IMR-90 (cell line): Measurements from ENCODE around the gene RGS19. TPM values are rescaled to one million over a fixed set of nuclear protein-coding genes. Genes with fewer than 3 reads are reported as not detected.

Experiments used
- ATAC-seq: fragments of 200-7000 bp; cut with Tn5 transposase; 2 replicates; pipeline ENCODE4 v1.9.1; 2020; ENCODE audit warnings: low read depth, mild to moderate bottlenecking, moderate library complexity
- BruUV-seq: library from RNA; stranded (reverse); fragments of 400-500 nt; replicated peaks from 2 replicates; lab custom pipeline; 2021; lab: Mats Ljungman, UMichigan
- CTCF ChIA-PET: fragments of 300-600 bp; formaldehyde crosslinking; extraction: SDS; loops from one replicate; lab custom pipeline; 2021; ENCODE audit warnings: antibody characterized with exemption; lab: Yijun Ruan, JAX
- POLR2A ChIA-PET: fragments of 300-600 bp; sonication (Branson Sonifier 250); formaldehyde crosslinking; loops from one replicate; lab custom pipeline; 2022; ENCODE audit warnings: antibody characterized with exemption; ENCODE audit not compliant: unreplicated experiment; lab: Charles Lee
- DNase-seq: peaks from one replicate; pipeline ENCODE4 v3.0.0; 2013
- H2AFZ ChIP-seq: replicated peaks from 2 replicates; pipeline ENCODE3; 2013; ENCODE audit warnings: low read length, mild to moderate bottlenecking; ENCODE audit not compliant: poor library complexity
- H2AK5ac ChIP-seq: 2 replicates; pipeline ENCODE4 v1.6.1; 2013; ENCODE audit warnings: low read depth, low read length, inconsistent platforms
- H2AK9ac ChIP-seq: replicated peaks from 2 replicates; pipeline ENCODE3; 2013; ENCODE audit warnings: mild to moderate bottlenecking, low read depth, low read length, moderate library complexity; ENCODE audit not compliant: poor library complexity
- H2BK120ac ChIP-seq: 2 replicates; pipeline ENCODE4 v1.6.1; 2013; ENCODE audit warnings: low read depth, low read length, inconsistent platforms
- H2BK15ac ChIP-seq: 3 replicates; pipeline ENCODE4 v1.6.1; 2013; ENCODE audit warnings: low read depth, low read length, inconsistent platforms
- H2BK20ac ChIP-seq: 2 replicates; pipeline ENCODE4 v1.6.1; 2013; ENCODE audit warnings: low read depth, mild to moderate bottlenecking, inconsistent platforms, low read length, moderate library complexity
- H2BK5ac ChIP-seq: 2 replicates; pipeline ENCODE4 v1.6.1; 2013; ENCODE audit warnings: mild to moderate bottlenecking, low read depth, low read length, inconsistent platforms; ENCODE audit not compliant: poor library complexity, severe bottlenecking
- H3K14ac ChIP-seq: replicated peaks from 2 replicates; pipeline ENCODE4 v1.6.1; 2013; ENCODE audit warnings: low read depth, low read length, inconsistent platforms
- H3K18ac ChIP-seq: 2 replicates; pipeline ENCODE4 v1.6.1; 2013; ENCODE audit warnings: low read depth, low read length, control low read depth
- H3K23ac ChIP-seq: 2 replicates; pipeline ENCODE4 v1.6.1; 2013; ENCODE audit warnings: low read depth, low read length, inconsistent platforms
- H3K27ac ChIP-seq: 2 replicates; pipeline ENCODE4 v1.5.1; 2013; ENCODE audit warnings: mild to moderate bottlenecking, control low read depth, low read length; ENCODE audit not compliant: insufficient read depth
- H3K27me3 ChIP-seq: 2 replicates; pipeline ENCODE4 v1.6.1; 2013; ENCODE audit warnings: low read length; ENCODE audit not compliant: control insufficient read depth, insufficient read depth
- H3K36me3 ChIP-seq: 2 replicates; pipeline ENCODE4 v1.6.1; 2013; ENCODE audit warnings: low read length, mixed read lengths; ENCODE audit not compliant: control insufficient read depth, insufficient read depth
- H3K4ac ChIP-seq: 2 replicates; pipeline ENCODE4 v1.6.1; 2013; ENCODE audit warnings: low read depth, low read length, inconsistent platforms
- H3K4me1 ChIP-seq: 2 replicates; pipeline ENCODE4 v1.6.1; 2013; ENCODE audit warnings: low read length, mixed read lengths; ENCODE audit not compliant: control insufficient read depth, insufficient read depth
- H3K4me2 ChIP-seq: 2 replicates; pipeline ENCODE4 v1.6.1; 2013; ENCODE audit warnings: low read depth, mild to moderate bottlenecking, control low read depth, low read length, moderate library complexity
- H3K4me3 ChIP-seq: 2 replicates; pipeline ENCODE4 v1.5.1; 2013; ENCODE audit warnings: low read depth, mild to moderate bottlenecking, control low read depth, low read length, moderate library complexity; ENCODE audit not compliant: insufficient read depth
- H3K56ac ChIP-seq: 2 replicates; pipeline ENCODE4 v1.6.1; 2013; ENCODE audit warnings: low read length, inconsistent platforms; ENCODE audit not compliant: insufficient read depth; ENCODE audit errors: extremely low read depth
- H3K79me1 ChIP-seq, 2 experiments: 2 replicates each; pipeline ENCODE4 v1.6.1; 2013; ENCODE audit warnings: low read length in 2 of 2, inconsistent platforms in 1 of 2, low read depth in 1 of 2
- H3K9ac ChIP-seq: 2 replicates; pipeline ENCODE4 v1.6.1; 2013; ENCODE audit warnings: low read depth, low read length, control low read depth
- H3K9me1 ChIP-seq: 2 replicates; pipeline ENCODE4 v1.6.1; 2013; ENCODE audit warnings: low read length, inconsistent platforms; ENCODE audit not compliant: insufficient read depth
- H3K9me3 ChIP-seq: 2 replicates; pipeline ENCODE4 v1.6.1; 2013; ENCODE audit warnings: low read length; ENCODE audit not compliant: control insufficient read depth, insufficient read depth
- H4K20me1 ChIP-seq: 2 replicates; pipeline ENCODE4 v1.6.1; 2013; ENCODE audit warnings: low read length, inconsistent platforms; ENCODE audit not compliant: insufficient read depth
- H4K5ac ChIP-seq: 2 replicates; pipeline ENCODE4 v1.6.1; 2013; ENCODE audit warnings: mild to moderate bottlenecking, low read depth, low read length, control low read depth
- H4K8ac ChIP-seq, 2 experiments: 2 replicates each; pipeline ENCODE4 v1.6.1; 2013; ENCODE audit warnings: low read depth in 2 of 2, low read length in 2 of 2, control low read depth in 1 of 2, inconsistent platforms in 1 of 2
- H4K91ac ChIP-seq: 2 replicates; pipeline ENCODE4 v1.6.1; 2013; ENCODE audit warnings: low read depth, low read length, inconsistent platforms; ENCODE audit not compliant: insufficient read depth
- CEBPB ChIP-seq: IDR thresholded peaks from 2 replicates; pipeline ENCODE4 v1.6.1; 2012; ENCODE audit warnings: low read depth, low read length, improper control_type of control experiment
- CHD1 ChIP-seq: IDR thresholded peaks from 2 replicates; pipeline ENCODE4 v1.6.1; 2012; ENCODE audit warnings: low read depth, low read length, improper control_type of control experiment
- ELK1 ChIP-seq: fragments of 150-350 bp; IDR thresholded peaks from 2 replicates; pipeline ENCODE4 v1.6.1; 2016; ENCODE audit warnings: low read depth, mild to moderate bottlenecking, low read length, moderate library complexity, borderline replicate concordance
- NFE2L2 ChIP-seq: fragments of 150-350 bp; IDR thresholded peaks from 2 replicates; pipeline ENCODE4 v1.6.1; 2016; ENCODE audit warnings: low read depth, mild to moderate bottlenecking, low read length
- RFX5 ChIP-seq: IDR thresholded peaks from 2 replicates; pipeline ENCODE4 v1.8.0; 2012; ENCODE audit warnings: low read depth, mild to moderate bottlenecking, low read length, moderate library complexity
- SMC3 ChIP-seq: fragments of 150-350 bp; IDR thresholded peaks from 2 replicates; pipeline ENCODE4 v1.6.1; 2016; ENCODE audit warnings: low read depth, mild to moderate bottlenecking, antibody characterized with exemption, low read length, moderate library complexity
- USF2 ChIP-seq: fragments of 150-350 bp; IDR thresholded peaks from 2 replicates; pipeline ENCODE4 v1.6.1; 2017; ENCODE audit warnings: mild to moderate bottlenecking, antibody characterized with exemption, low read length, low read depth
- WGBS, 2 experiments: methylation state at CpG; one replicate each; pipeline versions ENCODE4 v1.1.5 to v1.1.7; 2013; ENCODE audit warnings: missing lambda C conversion rate in 2 of 2; ENCODE audit not compliant: insufficient read length in 1 of 2; ENCODE audit errors: extremely low coverage in 2 of 2; 5-methylcytosine and 5-hydroxymethylcytosine counted together
- dilution Hi-C: fragments of 300-500 bp; cut with HindIII; formaldehyde crosslinking; loops from one replicate; pipeline ENCODE4 v1.14.3; 2018; ENCODE audit warnings: low sequenced_read_pairs; ENCODE audit not compliant: unreplicated experiment
- in situ Hi-C: fragments of 300-500 bp; cut with MboI; formaldehyde crosslinking; loops from 3 replicates; pipeline ENCODE4 v1.14.3; 2019; ENCODE audit warnings: low sequenced_read_pairs, inconsistent platforms, mixed read lengths
- intact Hi-C: fragments of 100-400 bp; cut with micrococcal nuclease; formaldehyde crosslinking; loops from 2 replicates; pipeline ENCODE4 v1.10.0; 2022
- polyA plus RNA-seq, 3 experiments: library from polyadenylated mRNA; depleted of rRNA; stranded (reverse); fragments of >200 nt; gene quantifications; 2 replicates each; pipeline ENCODE4 v1.2.3, GENCODE V29; 2012; ENCODE audit warnings: low replicate concordance in 1 of 3
- total RNA-seq: library from RNA; depleted of rRNA; stranded (reverse); fragments of >200 nt; gene quantifications from 2 replicates; pipeline ENCODE4 v1.2.3, GENCODE V29; 2012

The RGS19 gene
- total and polyA plus RNA-seq, 2 of the 4 experiments (the other 2 are of a cell fraction): 7.7 to 17.5 TPM

GRCh38 chr20:64067005-64067632 is 12.2 kb downstream of the RGS19 start:
- H4K8ac ChIP-seq: no peak overlapping the region
- H3K4me1 ChIP-seq: peaks cover 25% of the 10 kb centered on the region
- no peak overlapping the region for H3K23ac ChIP-seq
- peaks cover 16% of the 10 kb centered on the region for H3K9me1 ChIP-seq
- TF ChIP-seq NFE2L2 (no peak), ELK1 (no peak), CHD1 (no peak), USF2 (no peak), SMC3 (no peak), RFX5 (no peak), CEBPB (no peak)
- H2BK20ac ChIP-seq: no peak overlapping the region
- H2AK9ac ChIP-seq: peak overlapping the region; percentile 81
- no peak overlapping the region; the same call in 2 of the 3 replicates for H2BK15ac ChIP-seq
- ATAC-seq (no peak), DNase-seq (no peak)
- no peak overlapping the region for H3K56ac ChIP-seq
- H4K5ac ChIP-seq: no peak overlapping the region
- no peak overlapping the region for H3K14ac ChIP-seq
- CTCF ChIA-PET: no interaction called here
- H3K4ac ChIP-seq: no peak overlapping the region
- intact Hi-C loops: no loop called here
- H2AK5ac ChIP-seq: no peak overlapping the region
- no peaks in the 10 kb centered on the region for H3K27me3 ChIP-seq
- H3K4me3 ChIP-seq: no peak overlapping the region
- H3K4me2 ChIP-seq: no peak overlapping the region
- H3K36me3 ChIP-seq: peaks cover 5% of the 10 kb centered on the region; the same call in 1 of the 2 replicates
- dilution Hi-C loops: no loop called here
- H3K9ac ChIP-seq: no peak overlapping the region
- H4K20me1 ChIP-seq: peaks cover 15% of the 10 kb centered on the region
- POLR2A ChIA-PET: no interaction called here
- no peak overlapping the region for H3K27ac ChIP-seq
- H3K18ac ChIP-seq: no peak overlapping the region
- no TSS peak for BruUV-seq
- WGBS, 2 experiments: 94% methylated on average over 5 of the region's 6 CpGs; no CpG with 5 or more reads in 1 of the 2 experiments
- H4K91ac ChIP-seq: no peak overlapping the region
- no peaks in the 10 kb centered on the region for H3K9me3 ChIP-seq
- no peak overlapping the region for H2AFZ ChIP-seq
- in situ Hi-C loops: no loop called here
- no peak overlapping the region for H2BK120ac ChIP-seq
- peaks cover 9 to 35% of the 10 kb centered on the region in 2 experiments; a peak in 3 of 4 replicates for H3K79me1 ChIP-seq
- no peak overlapping the region for H2BK5ac ChIP-seq
